22Rv1 (cell line): ENCODE data around the gene PITRM1.

Source experiments
- CTCF ChIP-seq: fragments of 450-650 bp; IDR thresholded peaks from 2 replicates; pipeline ENCODE4 v1.5.1; 2017; ENCODE audit warnings: mild to moderate bottlenecking
- ZFX ChIP-seq: fragments of 450-650 bp; IDR thresholded peaks from 2 replicates; pipeline ENCODE4 v1.6.1; 2017; ENCODE audit warnings: antibody characterized with exemption, borderline replicate concordance

- no peak for TF ChIP-seq CTCF
- no peak for TF ChIP-seq ZFX
Measured at GRCh38 chr10:3126741-3127346, 45.7 kb downstream of the PITRM1 start.
